Measurements from ENCODE around the gene NR2F6.

NR2F6 gene

DNA sequence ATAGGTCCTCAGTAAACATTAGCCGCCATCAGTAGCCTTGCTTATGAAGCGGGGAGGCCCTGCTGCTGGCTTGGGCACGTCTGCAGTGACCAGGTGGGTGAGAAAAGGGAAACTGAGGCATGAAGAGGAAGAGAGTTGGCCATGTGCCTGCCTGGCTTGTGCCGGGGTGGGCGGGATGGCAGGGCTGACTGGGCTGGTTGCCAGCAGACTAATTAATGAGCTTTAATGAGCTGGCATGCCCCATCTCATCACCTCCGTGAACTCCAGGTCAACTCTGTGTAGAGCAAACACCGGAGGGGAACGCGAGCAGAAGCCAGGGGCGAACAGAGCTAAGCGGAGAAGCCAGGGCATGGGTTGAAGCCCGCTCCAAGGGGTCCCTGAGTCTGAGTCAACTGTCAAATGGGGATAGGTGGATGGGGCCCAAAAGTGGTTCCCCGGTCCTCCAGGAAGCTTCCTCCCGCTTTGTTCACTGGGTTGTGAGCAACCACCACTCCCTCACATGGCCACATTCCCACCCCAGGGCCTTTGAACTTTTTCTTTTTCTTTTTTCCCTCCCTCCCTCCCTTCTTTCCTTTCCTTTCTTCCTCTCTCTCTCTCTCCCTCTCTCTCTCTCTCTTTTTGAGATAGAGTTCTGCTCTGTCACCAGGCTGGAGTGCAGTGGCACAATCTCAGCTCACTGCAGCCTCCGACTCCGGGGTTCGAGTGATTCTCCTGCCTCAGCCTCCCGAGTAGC, 8.7 kb downstream of the NR2F6 start:
- Histone ChIP-seq H3K27ac (ENCODE audit: low read depth, low read length) (0 out of 2 replicates have a peak overlapping the region, but pooled peaks have one; percentile 6), H3K9me3 (ENCODE audit: control insufficient read depth, insufficient read depth, low read length) (no peaks in the 10 kb centered on the region), H3K9me2 (replicated peaks; ENCODE audit: control insufficient read depth, low read length) (no peaks in the 10 kb centered on the region), H4K20me1 (ENCODE audit: control insufficient read depth, insufficient read depth, low read depth, low read length) (peaks cover 5% of the 10 kb centered on the region; the same call in 1 of the 2 replicates), H3K36me3 (ENCODE audit: control insufficient read depth, low read length) (peaks cover 66% of the 10 kb centered on the region), H3K27me3 (ENCODE audit: control insufficient read depth, low read length) (no peaks in the 10 kb centered on the region), H3F3A (ENCODE audit: control insufficient read depth, insufficient read depth) (peaks cover 17% of the 10 kb centered on the region), H3K4me2 (ENCODE audit: low read length) (peak overlapping the region; percentile 58; the same call in 1 of the 2 replicates), H3K4me3 (ENCODE audit: low read length) (peak overlapping the region; percentile 44; the same call in 1 of the 2 replicates), H3K4me1 (ENCODE audit: control insufficient read depth, low read length) (peaks cover 23% of the 10 kb centered on the region), H3K79me2 (ENCODE audit: control insufficient read depth, low read length) (peaks cover 55% of the 10 kb centered on the region)
- TF ChIP-seq EZH2phosphoT487 (IDR thresholded peaks at IDR 0.05; ENCODE audit: borderline replicate concordance, low read length) = no peak
- TF ChIP-seq, protein P1, sequence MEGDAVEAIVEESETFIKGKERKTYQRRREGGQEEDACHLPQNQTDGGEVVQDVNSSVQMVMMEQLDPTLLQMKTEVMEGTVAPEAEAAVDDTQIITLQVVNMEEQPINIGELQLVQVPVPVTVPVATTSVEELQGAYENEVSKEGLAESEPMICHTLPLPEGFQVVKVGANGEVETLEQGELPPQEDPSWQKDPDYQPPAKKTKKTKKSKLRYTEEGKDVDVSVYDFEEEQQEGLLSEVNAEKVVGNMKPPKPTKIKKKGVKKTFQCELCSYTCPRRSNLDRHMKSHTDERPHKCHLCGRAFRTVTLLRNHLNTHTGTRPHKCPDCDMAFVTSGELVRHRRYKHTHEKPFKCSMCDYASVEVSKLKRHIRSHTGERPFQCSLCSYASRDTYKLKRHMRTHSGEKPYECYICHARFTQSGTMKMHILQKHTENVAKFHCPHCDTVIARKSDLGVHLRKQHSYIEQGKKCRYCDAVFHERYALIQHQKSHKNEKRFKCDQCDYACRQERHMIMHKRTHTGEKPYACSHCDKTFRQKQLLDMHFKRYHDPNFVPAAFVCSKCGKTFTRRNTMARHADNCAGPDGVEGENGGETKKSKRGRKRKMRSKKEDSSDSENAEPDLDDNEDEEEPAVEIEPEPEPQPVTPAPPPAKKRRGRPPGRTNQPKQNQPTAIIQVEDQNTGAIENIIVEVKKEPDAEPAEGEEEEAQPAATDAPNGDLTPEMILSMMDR (IDR thresholded peaks at IDR 0.05; ENCODE audit: low read depth, low read length, poor library complexity, severe bottlenecking) = no peak

DNA sequence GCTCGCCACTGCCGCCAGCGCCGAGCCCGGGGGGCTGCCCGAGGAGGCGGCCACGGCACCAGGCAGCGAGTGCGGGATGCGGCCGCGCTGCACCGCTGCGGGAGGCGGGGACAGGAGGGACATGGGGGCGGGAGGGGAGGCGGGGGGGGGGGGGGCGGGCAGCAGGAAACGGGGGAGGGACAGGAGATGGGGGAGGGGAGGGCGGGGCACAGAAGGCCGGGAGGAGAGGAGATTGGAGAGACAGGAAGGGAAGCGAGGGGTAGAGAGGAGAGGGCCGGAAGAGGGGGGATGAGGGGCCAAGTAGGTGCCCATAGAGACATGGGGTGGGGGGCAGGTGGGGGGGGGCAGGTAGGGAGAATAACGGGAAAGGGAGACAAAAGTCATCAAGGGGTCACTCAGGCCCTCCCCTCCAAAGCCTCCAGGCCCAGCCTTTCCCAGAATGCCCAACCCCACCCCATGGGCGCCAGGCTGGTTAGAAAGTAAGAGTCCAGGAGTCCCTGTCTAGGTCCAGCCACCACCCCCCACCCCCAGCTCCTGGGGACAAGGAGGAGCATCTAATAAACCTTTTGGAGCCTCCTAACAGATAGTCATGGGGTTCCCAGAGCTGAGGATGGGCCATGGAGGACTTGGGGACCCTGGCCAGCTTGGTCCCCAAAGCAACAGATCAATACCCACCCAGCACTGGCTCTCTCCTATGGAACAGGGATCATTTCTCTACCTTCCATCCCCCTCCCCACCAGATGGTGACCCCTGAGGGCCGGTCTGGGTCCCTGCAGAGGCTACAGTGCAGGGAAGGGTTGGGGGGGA, 9.5 kb downstream of the NR2F6 start:
- Histone ChIP-seq H3K9me2 (replicated peaks; ENCODE audit: control insufficient read depth, low read length) (no peaks in the 10 kb centered on the region), H3F3A (ENCODE audit: control insufficient read depth, insufficient read depth) (peaks cover 17% of the 10 kb centered on the region), H3K27me3 (ENCODE audit: control insufficient read depth, low read length) (no peaks in the 10 kb centered on the region), H3K4me2 (ENCODE audit: low read length) (peak overlapping the region; percentile 78), H3K27ac (ENCODE audit: low read depth, low read length) (peak overlapping the region; percentile 54), H3K4me3 (ENCODE audit: low read length) (peak overlapping the region; percentile 74), H3K36me3 (ENCODE audit: control insufficient read depth, low read length) (peaks cover 67% of the 10 kb centered on the region), H3K4me1 (ENCODE audit: control insufficient read depth, low read length) (peaks cover 23% of the 10 kb centered on the region), H3K79me2 (ENCODE audit: control insufficient read depth, low read length) (peaks cover 48% of the 10 kb centered on the region), H4K20me1 (ENCODE audit: control insufficient read depth, insufficient read depth, low read depth, low read length) (peaks cover 5% of the 10 kb centered on the region; the same call in 1 of the 2 replicates), H3K9me3 (ENCODE audit: control insufficient read depth, insufficient read depth, low read length) (no peaks in the 10 kb centered on the region)
- TF ChIP-seq EZH2phosphoT487 (IDR thresholded peaks at IDR 0.05; ENCODE audit: borderline replicate concordance, low read length) = no peak

DNA sequence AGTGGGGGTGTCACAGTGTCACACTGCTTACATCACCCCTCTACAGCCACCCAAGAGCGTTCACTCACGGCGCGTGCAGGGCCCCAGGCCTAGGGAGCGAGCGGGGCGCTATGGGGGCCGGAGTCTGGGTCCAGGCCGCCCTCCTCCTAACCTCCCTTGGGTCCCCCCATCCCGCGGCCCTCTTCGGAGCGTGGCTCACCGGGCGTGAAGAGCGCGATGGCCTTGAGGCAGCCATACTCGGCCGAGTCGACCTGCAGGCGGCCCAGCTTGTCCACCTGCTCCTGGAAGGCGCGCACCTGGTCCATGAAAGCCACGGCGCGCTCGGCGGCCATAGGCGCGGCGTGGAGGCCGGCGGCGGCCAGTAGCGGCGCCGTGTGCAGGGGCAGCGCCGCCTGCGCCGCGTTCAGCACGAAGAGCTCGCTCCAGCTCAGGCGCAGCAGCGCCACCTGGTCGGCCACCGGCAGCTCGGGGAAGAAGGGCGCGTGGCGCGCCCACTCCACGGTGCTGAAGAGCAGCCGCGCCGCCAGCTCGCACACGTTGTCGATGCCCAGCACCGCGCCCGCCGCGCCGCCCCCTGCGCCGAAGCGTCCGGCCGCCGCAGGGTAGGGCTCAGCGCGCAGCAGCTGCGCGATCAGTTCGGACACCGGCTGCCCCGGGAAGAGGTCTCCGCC, 10.3 kb downstream of the NR2F6 start:
- no peak for TF ChIP-seq EZH2phosphoT487 (IDR thresholded peaks at IDR 0.05; ENCODE audit: borderline replicate concordance, low read length)
- TF ChIP-seq, protein P1 (IDR thresholded peaks at IDR 0.05; ENCODE audit: low read depth, low read length, poor library complexity, severe bottlenecking) = peak; percentile 61
- H4K20me1 ChIP-seq (ENCODE audit: control insufficient read depth, insufficient read depth, low read depth, low read length) = peaks cover 5% of the 10 kb centered on the region; the same call in 1 of the 2 replicates
- peaks cover 41% of the 10 kb centered on the region for H3K79me2 ChIP-seq (ENCODE audit: control insufficient read depth, low read length)
- peaks cover 17% of the 10 kb centered on the region for H3F3A ChIP-seq (ENCODE audit: control insufficient read depth, insufficient read depth)
- H3K9me2 ChIP-seq (replicated peaks; ENCODE audit: control insufficient read depth, low read length) = no peaks in the 10 kb centered on the region
- H3K4me2 ChIP-seq (ENCODE audit: low read length) = peak overlapping the region; percentile 78
- peaks cover 67% of the 10 kb centered on the region for H3K36me3 ChIP-seq (ENCODE audit: control insufficient read depth, low read length)
- H3K27ac ChIP-seq (ENCODE audit: low read depth, low read length) = peak overlapping the region; percentile 54
- no peaks in the 10 kb centered on the region for H3K27me3 ChIP-seq (ENCODE audit: control insufficient read depth, low read length)
- no peaks in the 10 kb centered on the region for H3K9me3 ChIP-seq (ENCODE audit: control insufficient read depth, insufficient read depth, low read length)
- H3K4me3 ChIP-seq (ENCODE audit: low read length) = peak overlapping the region; percentile 74
- H3K4me1 ChIP-seq (ENCODE audit: control insufficient read depth, low read length) = peaks cover 23% of the 10 kb centered on the region
